PC-3 (cell line): ENCODE measurements around the gene DYSF.

Experiments
- CTCF ChIP-seq: fragments of 300-600 bp; sonication (generic); conservative IDR thresholded peaks from 2 replicates; pipeline ENCODE4 v1.5.1; 2017; ENCODE audit warnings: antibody characterized with exemption, low read depth, mild to moderate bottlenecking, low read length
- EZH2 ChIP-seq: fragments of 300-600 bp; sonication (generic); IDR thresholded peaks from one replicate; pipeline ENCODE4 v1.6.1; 2017; ENCODE audit warnings: antibody characterized with exemption, mild to moderate bottlenecking, low read length; ENCODE audit not compliant: unreplicated experiment

- TF ChIP-seq CTCF = no peak
- no peak for TF ChIP-seq EZH2
These were observed 34.2 kb upstream of the DYSF start for GRCh38 chr2:71419145-71419544.
